SK-N-SH treated with all-trans-retinoic acid at 6 μM for 48 hours (cell line): Measurements from ENCODE around the gene TACR1.
A peak's percentile ranks its signal among the peaks of the same experiment; 100 is the strongest.

Experiments used
- ATAC-seq: fragments of 200-7000 bp; cut with Tn5 transposase; 3 replicates; pipeline ENCODE4 v1.9.1; 2020; ENCODE audit warnings: mild to moderate bottlenecking, moderate library complexity
- ARNTL ChIP-seq: fragments of 450-650 bp; formaldehyde crosslinking; IDR thresholded peaks from 2 replicates; pipeline ENCODE4 v1.5.0; 2020; ENCODE audit warnings: low read depth, mild to moderate bottlenecking, moderate library complexity, borderline replicate concordance
- BACH2 ChIP-seq: fragments of 250-450 bp; sonication (Bioruptor Pico); IDR thresholded peaks from 2 replicates; pipeline ENCODE4 v1.9.0; 2021; ENCODE audit warnings: mild to moderate bottlenecking, borderline replicate concordance
- CSDC2 ChIP-seq: fragments of 250-450 bp; sonication (Bioruptor Pico); IDR thresholded peaks from 2 replicates; pipeline ENCODE4 v1.5.0; 2020; ENCODE audit warnings: mild to moderate bottlenecking, moderate library complexity
- CSRNP3 ChIP-seq: fragments of 250-450 bp; sonication (Bioruptor Pico); IDR thresholded peaks from 2 replicates; pipeline ENCODE4 v1.5.1; 2021; ENCODE audit warnings: mild to moderate bottlenecking, moderate library complexity
- ESRRG ChIP-seq: fragments of 250-450 bp; sonication (Bioruptor Pico); IDR thresholded peaks from 2 replicates; pipeline ENCODE4 v1.6.1; 2021; ENCODE audit warnings: mild to moderate bottlenecking
- GLIS3 ChIP-seq: fragments of 250-450 bp; sonication (Bioruptor Pico); IDR thresholded peaks from 2 replicates; pipeline ENCODE4 v1.5.0; 2020; ENCODE audit warnings: mild to moderate bottlenecking, moderate library complexity
- ISL1 ChIP-seq: fragments of 250-450 bp; sonication (Bioruptor Pico); IDR thresholded peaks from 2 replicates; pipeline ENCODE4 v2.1.2; 2022; ENCODE audit warnings: mild to moderate bottlenecking, moderate library complexity
- OSR1 ChIP-seq: fragments of 250-450 bp; sonication (Bioruptor Pico); IDR thresholded peaks from 2 replicates; pipeline ENCODE4 v1.8.0; 2022; ENCODE audit warnings: moderate library complexity, mild to moderate bottlenecking, inconsistent platforms
- PATZ1 ChIP-seq: fragments of 250-450 bp; sonication (Bioruptor Pico); IDR thresholded peaks from 2 replicates; pipeline ENCODE4 v1.8.0; 2020; ENCODE audit warnings: mild to moderate bottlenecking, moderate library complexity, borderline replicate concordance
- POU6F1 ChIP-seq: fragments of 250-450 bp; sonication (Bioruptor Pico); IDR thresholded peaks from 2 replicates; pipeline ENCODE4 v1.8.0; 2021; ENCODE audit warnings: low read depth, mild to moderate bottlenecking, moderate library complexity, borderline replicate concordance
- PPARA ChIP-seq: fragments of 250-450 bp; sonication (Bioruptor Pico); IDR thresholded peaks from 2 replicates; pipeline ENCODE4 v1.5.0; 2020; ENCODE audit warnings: mild to moderate bottlenecking, borderline replicate concordance
- RARB ChIP-seq: fragments of 250-450 bp; sonication (Bioruptor Pico); IDR thresholded peaks from 2 replicates; pipeline ENCODE4 v1.8.0; 2021; ENCODE audit warnings: mild to moderate bottlenecking, moderate library complexity
- SNAI2 ChIP-seq: fragments of 250-450 bp; sonication (Bioruptor Pico); IDR thresholded peaks from 2 replicates; pipeline ENCODE4 v1.5.0; 2020; ENCODE audit warnings: mild to moderate bottlenecking, moderate library complexity
- TOX ChIP-seq: fragments of 250-450 bp; sonication (Bioruptor Pico); IDR thresholded peaks from 2 replicates; pipeline ENCODE4 v1.8.0; 2021; ENCODE audit warnings: mild to moderate bottlenecking, moderate library complexity, borderline replicate concordance
- TSHZ2 ChIP-seq: fragments of 250-450 bp; sonication (Bioruptor Pico); IDR thresholded peaks from 2 replicates; pipeline ENCODE4 v1.5.0; 2020; ENCODE audit warnings: mild to moderate bottlenecking, moderate library complexity
- ZFP3 ChIP-seq: fragments of 250-450 bp; sonication (Bioruptor Pico); IDR thresholded peaks from 2 replicates; pipeline ENCODE4 v1.5.0; 2020; ENCODE audit warnings: mild to moderate bottlenecking, moderate library complexity
- ZFP30 ChIP-seq: fragments of 450-650 bp; formaldehyde crosslinking; IDR thresholded peaks from 2 replicates; pipeline ENCODE4 v1.5.0; 2022; ENCODE audit warnings: mild to moderate bottlenecking, moderate library complexity
- ZNF565 ChIP-seq: fragments of 450-650 bp; formaldehyde crosslinking; conservative IDR thresholded peaks from 2 replicates; pipeline ENCODE4 v1.5.0; 2020; ENCODE audit warnings: low read depth, mild to moderate bottlenecking, moderate library complexity
- ZNF70 ChIP-seq: fragments of 450-650 bp; formaldehyde crosslinking; IDR thresholded peaks from 2 replicates; pipeline ENCODE4 v1.5.0; 2020; ENCODE audit warnings: mild to moderate bottlenecking, moderate library complexity
- ZNF8 ChIP-seq: fragments of 450-650 bp; formaldehyde crosslinking; IDR thresholded peaks from 2 replicates; pipeline ENCODE4 v1.5.0; 2020; ENCODE audit warnings: mild to moderate bottlenecking, moderate library complexity

TACR1 gene

DNA sequence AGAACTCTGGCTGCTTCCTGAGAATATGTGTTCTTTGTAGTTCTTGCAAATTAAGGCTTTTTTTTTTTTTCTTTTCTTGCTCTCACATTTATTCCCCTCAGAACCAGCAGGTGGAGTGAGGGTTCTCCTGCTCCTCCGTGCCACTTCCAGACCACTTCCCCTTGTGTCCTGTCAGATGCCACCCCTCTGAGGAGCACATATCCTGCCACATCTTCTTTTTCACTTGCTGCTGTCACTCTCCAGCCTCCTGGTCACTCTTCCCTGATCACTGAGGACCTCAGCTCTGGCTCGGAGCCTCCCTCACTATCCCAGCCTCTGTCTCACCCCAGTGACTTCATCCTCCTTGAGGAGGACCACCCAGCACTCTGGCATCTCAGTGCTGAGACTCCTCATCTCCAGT is 100.5 kb downstream of the TACR1 start:
- no peak for TF ChIP-seq ZNF70 (CRISPR knock-in tag)
- no peak for TF ChIP-seq CSDC2 (CRISPR knock-in tag)
- ATAC-seq = peak; percentile 51

DNA sequence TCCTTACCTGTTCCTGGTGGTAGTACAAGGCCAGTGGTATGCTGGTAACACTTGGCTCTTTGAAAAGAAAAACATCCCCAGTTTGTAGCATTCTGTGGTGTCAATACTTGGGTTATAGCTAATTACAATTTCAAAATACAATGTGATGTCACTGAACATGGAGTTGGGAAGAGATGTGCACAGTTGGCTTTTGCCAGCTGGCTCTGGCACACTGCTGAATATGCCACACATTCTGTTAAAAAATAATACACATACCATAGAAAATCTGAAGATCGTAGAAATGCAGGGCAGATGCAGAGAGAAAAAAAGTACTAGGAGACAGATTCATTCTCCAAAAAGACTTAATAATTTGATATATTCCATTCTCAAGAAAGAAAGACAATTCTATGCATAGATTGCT is 101.5 kb downstream of the TACR1 start:
- ATAC-seq = no peak
- no peak for TF ChIP-seq GLIS3
- no peak for TF ChIP-seq CSDC2 (CRISPR knock-in tag)
- TF ChIP-seq ZNF8 (CRISPR knock-in tag) = no peak
- TF ChIP-seq ZNF70 (CRISPR knock-in tag) = no peak
- no peak for TF ChIP-seq PPARA
- TF ChIP-seq POU6F1 = no peak
- TF ChIP-seq ISL1 (CRISPR knock-in tag) = no peak
- TF ChIP-seq SNAI2 (CRISPR knock-in tag) = no peak
- TF ChIP-seq OSR1 = no peak
- TF ChIP-seq, all 23 proteins: peak for 0

GRCh38 chr2:75094405-75094804 is 104.9 kb downstream of the TACR1 start:
- no peak for ATAC-seq
- TF ChIP-seq TSHZ2 = no peak

DNA sequence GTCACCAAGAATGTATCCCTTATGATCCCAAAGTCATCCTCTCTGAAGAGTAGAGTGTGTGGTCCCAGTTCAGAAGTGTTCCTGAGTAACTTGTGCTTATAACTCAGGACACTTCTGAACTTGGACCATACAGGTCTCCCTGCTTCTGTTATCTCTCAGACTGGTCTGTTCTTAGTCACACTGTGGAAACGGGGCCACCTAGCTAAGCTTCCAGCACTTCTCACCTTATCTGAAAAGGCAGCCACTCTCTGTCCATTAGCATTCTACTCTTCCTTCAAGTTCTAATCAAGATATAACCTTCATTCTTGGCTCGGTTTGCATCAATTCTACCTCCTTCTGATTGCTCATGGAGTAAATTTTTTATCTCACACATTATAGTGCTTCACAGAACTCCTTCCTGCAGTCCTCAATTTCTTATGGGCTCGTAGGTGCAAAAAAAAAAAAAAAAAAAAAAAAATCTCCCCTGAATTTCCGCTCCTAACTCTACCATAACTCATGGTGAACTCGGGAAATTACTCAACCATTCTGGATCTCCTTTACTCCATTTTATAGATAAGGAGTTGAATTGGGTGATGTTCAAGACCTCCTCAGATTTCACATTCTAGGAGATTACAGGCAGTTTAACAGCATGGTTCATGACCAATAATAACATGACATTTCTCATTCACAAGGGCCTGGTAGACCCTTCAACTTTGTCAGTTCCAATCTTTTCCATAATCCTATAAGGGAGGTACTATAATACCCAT is 108.4 kb downstream of the TACR1 start:
- no peak for ATAC-seq

DNA sequence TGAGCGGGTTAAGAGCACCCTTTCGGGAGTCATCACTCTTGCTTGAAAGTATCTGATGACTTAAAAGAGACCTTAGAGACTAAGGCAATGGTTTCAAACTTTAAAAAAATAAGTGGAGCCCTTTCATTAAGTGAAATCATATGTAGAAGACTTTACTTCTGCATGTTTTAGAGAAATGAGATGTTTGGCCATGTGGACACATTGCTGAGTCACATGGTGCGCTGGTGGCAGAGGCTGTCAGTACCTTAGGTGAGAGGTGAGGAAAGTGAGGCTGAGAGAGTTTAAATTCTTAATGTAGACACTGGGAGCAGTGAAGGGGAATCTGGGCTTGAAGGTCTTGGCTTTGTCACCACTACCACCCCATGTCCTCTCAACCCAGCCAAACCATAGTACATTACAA is 109.8 kb downstream of the TACR1 start:
- no peak for ATAC-seq
- TF ChIP-seq RARB (CRISPR knock-in tag) = no peak
- no peak for TF ChIP-seq BACH2
- no peak for TF ChIP-seq CSRNP3 (CRISPR knock-in tag)
- no peak for TF ChIP-seq ARNTL (CRISPR knock-in tag)
- no peak for TF ChIP-seq ZFP3
- TF ChIP-seq ZNF70 (CRISPR knock-in tag) = no peak
- TF ChIP-seq TOX = no peak

More for the DNA sequence above, 108.4 kb downstream of the TACR1 start:
- TF ChIP-seq PATZ1 = no peak
- no peak for TF ChIP-seq ZNF70 (CRISPR knock-in tag)
- TF ChIP-seq ZNF565 (CRISPR knock-in tag) = no peak
- TF ChIP-seq ZNF8 (CRISPR knock-in tag) = no peak
- TF ChIP-seq ZFP30 (CRISPR knock-in tag) = no peak
- no peak for TF ChIP-seq BACH2
- TF ChIP-seq ARNTL (CRISPR knock-in tag) = no peak
- no peak for TF ChIP-seq TOX
- TF ChIP-seq ESRRG (CRISPR knock-in tag) = no peak
- no peak for TF ChIP-seq SNAI2 (CRISPR knock-in tag)
